NT2/D1 (cell line): ENCODE measurements around the gene RND2.

Experiments used
- SUZ12 ChIP-seq: IDR thresholded peaks from 2 replicates; pipeline ENCODE4 v1.6.1; 2011; ENCODE audit not compliant: insufficient read length, insufficient read depth; ENCODE audit errors: extremely low read depth
- YY1 ChIP-seq: IDR thresholded peaks from 2 replicates; pipeline ENCODE4 v1.6.1; 2011; ENCODE audit not compliant: insufficient read length, insufficient read depth

GRCh38 chr17:43033948-43034881, 9.2 kb downstream of the RND2 start:
- no peak for TF ChIP-seq SUZ12
- no peak for TF ChIP-seq YY1
